COLO668 (cell line): ENCODE results near the gene DAAM1.

Experiments
- DNase-seq: peaks from one replicate; lab custom pipeline; 2025; ENCODE audit not compliant: unreplicated experiment; lab: John Stamatoyannopoulos, UW

DAAM1 gene

GRCh38 chr14:59283361-59283760 is 94.9 kb downstream of the DAAM1 start:
- no peak for DNase-seq

GRCh38 chr14:59284059-59284458 is 95.6 kb downstream of the DAAM1 start:
- DNase-seq = no peak

- DNase-seq = no peak
Measured at GRCh38 chr14:59292028-59292427, 103.6 kb downstream of the DAAM1 start.

- DNase-seq = no peak
Measured at GRCh38 chr14:59292921-59293534, 104.6 kb downstream of the DAAM1 start.

- DNase-seq = no peak
Measured at GRCh38 chr14:59293935-59294661, 105.6 kb downstream of the DAAM1 start.

- DNase-seq = no peak
Measured at GRCh38 chr14:59294662-59294992, 106.2 kb downstream of the DAAM1 start.

- DNase-seq = no peak
Measured at GRCh38 chr14:59295951-59296350, 107.5 kb downstream of the DAAM1 start.

- no peak for DNase-seq
Measured at GRCh38 chr14:59296508-59296907, 108.0 kb downstream of the DAAM1 start.

- no peak for DNase-seq
Measured at GRCh38 chr14:59297071-59297776, 108.8 kb downstream of the DAAM1 start.

GRCh38 chr14:59299731-59300130 is 111.3 kb downstream of the DAAM1 start:
- DNase-seq = no peak

GRCh38 chr14:59301354-59301753 is 112.9 kb downstream of the DAAM1 start:
- DNase-seq = peak; percentile 16

GRCh38 chr14:59302313-59302712 is 113.8 kb downstream of the DAAM1 start:
- no peak for DNase-seq

GRCh38 chr14:59303216-59303615 is 114.7 kb downstream of the DAAM1 start:
- DNase-seq = no peak

GRCh38 chr14:59305231-59305630 is 116.8 kb downstream of the DAAM1 start:
- no peak for DNase-seq

GRCh38 chr14:59305836-59306555 is 117.5 kb downstream of the DAAM1 start:
- no peak for DNase-seq

- no peak for DNase-seq
Measured at GRCh38 chr14:59306775-59307174, 118.3 kb downstream of the DAAM1 start.

- DNase-seq = no peak
Measured at GRCh38 chr14:59308086-59308485, 119.6 kb downstream of the DAAM1 start.

GRCh38 chr14:59308673-59309072 is 120.2 kb downstream of the DAAM1 start:
- DNase-seq = no peak

GRCh38 chr14:59309291-59309900 is 120.9 kb downstream of the DAAM1 start:
- DNase-seq = no peak

GRCh38 chr14:59310633-59311032 is 122.2 kb downstream of the DAAM1 start:
- DNase-seq = no peak

GRCh38 chr14:59311723-59312122 is 123.3 kb downstream of the DAAM1 start:
- no peak for DNase-seq
